CD4-positive, CD25-positive, alpha-beta regulatory T cell (primary cell): ENCODE measurements around the gene ATP7B. TPM values are rescaled to one million over a fixed set of nuclear protein-coding genes. Genes with fewer than 3 reads are reported as not detected.

Experiments used
- ATAC-seq, 2 donors: fragments of 150-1000 bp; cut with Tn5 transposase; one replicate each; pipeline ENCODE4 v1.10.0; 2021; ENCODE audit warnings: low read depth in 2 of 2, moderate number of reproducible peaks in 2 of 2, moderate library complexity in 1 of 2
- DNase-seq, 3 donors: peaks; one replicate each; pipeline versions ENCODE4 v3.0.0 to v3.0.0-alpha.2; 2012 to 2022; ENCODE audit warnings: mixed read lengths in 1 of 3
- H3K27ac ChIP-seq: one replicate; pipeline ENCODE4 v1.7.0; 2013; ENCODE audit warnings: mild to moderate bottlenecking, low read length; ENCODE audit not compliant: insufficient read depth, poor library complexity, severe bottlenecking
- H3K27me3 ChIP-seq: one replicate; pipeline ENCODE4 v1.7.0; 2013; ENCODE audit warnings: low read length; ENCODE audit not compliant: control insufficient read depth, insufficient read depth
- H3K36me3 ChIP-seq: one replicate; pipeline ENCODE4 v1.7.0; 2013; ENCODE audit warnings: mild to moderate bottlenecking, low read length, moderate library complexity; ENCODE audit not compliant: control insufficient read depth, insufficient read depth
- H3K4me1 ChIP-seq: 2 replicates; pipeline ENCODE4 v1.7.0; 2013; ENCODE audit warnings: mild to moderate bottlenecking, low read length; ENCODE audit not compliant: insufficient read depth, control insufficient read depth, poor library complexity, severe bottlenecking
- H3K4me3 ChIP-seq: one replicate; pipeline ENCODE4 v1.7.0; 2013; ENCODE audit warnings: low read depth, mild to moderate bottlenecking, low read length, moderate library complexity
- H3K9me3 ChIP-seq, 2 experiments: 1 replicate in 1 of 2; 2 replicates in 1 of 2; pipeline ENCODE4 v1.7.0; 2013; ENCODE audit warnings: low read length in 2 of 2, mild to moderate bottlenecking in 1 of 2, moderate library complexity in 1 of 2; ENCODE audit not compliant: control insufficient read depth in 2 of 2
- H3K27ac Mint-ChIP-seq, 3 donors: one replicate each; pipeline ENCODE4 v1.8.0; 2020 to 2022; ENCODE audit warnings: mild to moderate bottlenecking in 3 of 3, mixed read lengths in 3 of 3, moderate library complexity in 2 of 3
- H3K27me3 Mint-ChIP-seq: one replicate; pipeline ENCODE4 v1.8.0; 2022; ENCODE audit warnings: mild to moderate bottlenecking, mixed read lengths
- H3K36me3 Mint-ChIP-seq: one replicate; pipeline ENCODE4 v1.8.0; 2020; ENCODE audit warnings: mixed read lengths
- H3K4me1 Mint-ChIP-seq, 4 donors: one replicate each; pipeline ENCODE4 v1.8.0; 2020 to 2022; ENCODE audit warnings: mixed read lengths in 4 of 4, mild to moderate bottlenecking in 1 of 4
- H3K4me3 Mint-ChIP-seq, 4 donors: one replicate each; pipeline ENCODE4 v1.8.0; 2020 to 2022; ENCODE audit warnings: mild to moderate bottlenecking in 4 of 4, mixed read lengths in 4 of 4, moderate library complexity in 3 of 4
- H3K9me3 Mint-ChIP-seq, 7 donors: one replicate each; pipeline ENCODE4 v1.8.0; 2020 to 2022; ENCODE audit warnings: mixed read lengths in 7 of 7, mild to moderate bottlenecking in 3 of 7, moderate library complexity in 2 of 7
- polyA plus RNA-seq, 4 donors: library from polyadenylated mRNA; unstranded; fragments of 300-500 nt; fragmentation: Illumina TruSeq; gene quantifications; one replicate each; pipeline ENCODE4 v1.2.3, GENCODE V29; 2021
- total RNA-seq: library from RNA; stranded (reverse); gene quantifications from one replicate; pipeline ENCODE4 v1.2.3, GENCODE V29; 2022

Gene ATP7B
- total and polyA plus RNA-seq, 5 donors from 2014 or later: 0.18 to 1.4 (median 0.30) TPM

GRCh38 chr13:51999510-51999911 lies 11.7 kb downstream of the ATP7B start:
- H3K4me3 Mint-ChIP-seq: no peak overlapping the region
- peaks cover 42% of the 10 kb centered on the region for H3K27me3 Mint-ChIP-seq

GRCh38 chr13:51998723-51999509 lies 12.3 kb downstream of the ATP7B start:
- Histone ChIP-seq H3K27ac (no peak overlapping the region), H3K9me3 (no peaks in the 10 kb centered on the region), H3K36me3 (no peaks in the 10 kb centered on the region), H3K27me3 (peaks cover 13% of the 10 kb centered on the region), H3K4me3 (no peak overlapping the region), H3K4me1 (no peaks in the 10 kb centered on the region)
- no peaks in the 10 kb centered on the region for H3K36me3 Mint-ChIP-seq
- DNase-seq: no peak
- H3K9me3 Mint-ChIP-seq: no peaks in the 10 kb centered on the region
- peaks cover 45% of the 10 kb centered on the region for H3K27me3 Mint-ChIP-seq
- H3K4me1 Mint-ChIP-seq: peaks cover 0 to 3% (median 0%) of the 10 kb centered on the region in 4 donors
- H3K4me3 Mint-ChIP-seq: no peak overlapping the region
- no peak for ATAC-seq
- no peak overlapping the region for H3K27ac Mint-ChIP-seq

More at GRCh38 chr13:51999510-51999911, 11.7 kb downstream of the ATP7B start:
- no peaks in the 10 kb centered on the region for H3K9me3 Mint-ChIP-seq
- peaks cover 13% of the 10 kb centered on the region for H3K27me3 ChIP-seq
- no peaks in the 10 kb centered on the region for H3K9me3 ChIP-seq
- no peak for ATAC-seq
- DNase-seq: no peak
- no peak overlapping the region for H3K27ac ChIP-seq
- H3K36me3 ChIP-seq: no peaks in the 10 kb centered on the region
- peaks cover 0 to 3% (median 0%) of the 10 kb centered on the region in 4 donors for H3K4me1 Mint-ChIP-seq
- H3K36me3 Mint-ChIP-seq: no peaks in the 10 kb centered on the region
- H3K4me3 ChIP-seq: no peak overlapping the region
- no peaks in the 10 kb centered on the region for H3K4me1 ChIP-seq
- no peak overlapping the region for H3K27ac Mint-ChIP-seq

DNA sequence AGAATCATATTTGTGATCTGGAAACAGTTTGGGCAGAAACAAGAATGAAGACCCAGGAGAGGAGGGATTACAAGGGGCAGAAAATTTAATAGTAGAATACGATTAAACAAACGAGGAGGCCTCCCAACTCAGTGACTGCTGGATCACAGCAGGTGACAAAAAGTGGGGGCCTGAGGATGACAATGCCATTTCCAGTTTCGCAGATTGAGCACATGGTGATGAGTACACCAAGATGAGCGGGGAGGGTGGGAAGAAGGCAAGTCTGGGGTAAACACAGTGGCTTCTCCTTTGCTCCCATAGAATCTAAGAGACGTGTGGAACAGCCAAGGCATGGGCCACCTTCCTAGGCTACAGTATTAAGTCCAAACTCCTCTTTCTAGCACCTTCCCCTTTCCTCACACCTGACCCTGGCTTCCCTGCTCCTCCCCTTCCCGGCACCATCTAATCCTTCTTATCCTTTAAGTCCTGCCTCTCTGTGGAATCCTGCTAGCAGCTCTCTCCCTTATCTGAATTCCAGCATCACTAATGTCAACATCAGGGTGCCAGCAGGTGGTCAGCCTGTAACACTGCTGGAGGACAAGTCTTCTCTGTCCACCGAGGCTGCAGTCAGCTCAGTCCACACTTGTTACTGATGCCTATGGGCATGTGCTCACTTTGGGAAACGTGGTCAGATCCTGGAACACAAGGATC lies 13.5 kb downstream of the ATP7B start:
- H3K27me3 Mint-ChIP-seq: peaks cover 44% of the 10 kb centered on the region
- Histone ChIP-seq H3K9me3 (no peaks in the 10 kb centered on the region), H3K4me3 (no peak overlapping the region), H3K27me3 (peaks cover 13% of the 10 kb centered on the region), H3K36me3 (no peaks in the 10 kb centered on the region), H3K27ac (no peak overlapping the region), H3K4me1 (no peaks in the 10 kb centered on the region)
- ATAC-seq (no peak), DNase-seq (no peak)
- peaks cover 0 to 3% (median 0%) of the 10 kb centered on the region in 4 donors for H3K4me1 Mint-ChIP-seq
- no peak overlapping the region for H3K4me3 Mint-ChIP-seq
- H3K36me3 Mint-ChIP-seq: no peaks in the 10 kb centered on the region
- H3K9me3 Mint-ChIP-seq: no peaks in the 10 kb centered on the region
- no peak overlapping the region for H3K27ac Mint-ChIP-seq

DNA sequence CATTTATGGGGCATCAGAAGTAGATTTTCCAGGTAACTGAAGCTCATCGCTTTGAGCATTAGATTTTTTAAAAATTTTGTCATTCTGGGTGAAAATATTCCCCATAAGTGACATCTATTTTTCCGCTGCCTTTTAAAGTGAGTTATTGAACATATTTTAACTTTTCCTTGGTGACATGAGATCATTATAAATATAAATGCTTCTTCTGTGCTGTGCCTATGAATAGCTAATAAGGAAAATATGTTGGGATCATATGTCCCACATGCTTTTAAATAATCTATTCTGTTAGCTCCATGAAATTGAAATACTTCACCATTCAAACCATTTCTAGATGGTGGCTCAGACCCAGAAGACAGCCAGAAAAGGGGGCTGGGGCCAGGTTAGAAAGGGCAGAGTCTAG lies 14.1 kb downstream of the ATP7B start:
- Histone ChIP-seq H3K9me3 (no peaks in the 10 kb centered on the region), H3K4me3 (no peak overlapping the region), H3K4me1 (no peaks in the 10 kb centered on the region), H3K27ac (no peak overlapping the region), H3K36me3 (no peaks in the 10 kb centered on the region), H3K27me3 (peaks cover 13% of the 10 kb centered on the region)
- DNase-seq: no peak
- H3K36me3 Mint-ChIP-seq: no peaks in the 10 kb centered on the region
- no peak overlapping the region for H3K4me3 Mint-ChIP-seq
- no peak for ATAC-seq
- peaks cover 0 to 3% (median 0%) of the 10 kb centered on the region in 4 donors for H3K4me1 Mint-ChIP-seq
- H3K9me3 Mint-ChIP-seq: no peaks in the 10 kb centered on the region
- peaks cover 44% of the 10 kb centered on the region for H3K27me3 Mint-ChIP-seq
- no peak overlapping the region for H3K27ac Mint-ChIP-seq

GRCh38 chr13:51996641-51997040 lies 14.6 kb downstream of the ATP7B start:
- Histone ChIP-seq H3K27ac (no peak overlapping the region), H3K9me3 (no peaks in the 10 kb centered on the region), H3K27me3 (peaks cover 14% of the 10 kb centered on the region), H3K4me3 (no peak overlapping the region), H3K36me3 (no peaks in the 10 kb centered on the region), H3K4me1 (no peaks in the 10 kb centered on the region)
- DNase-seq (no peak), ATAC-seq (no peak)
- Mint-ChIP-seq H3K9me3 (no peaks in the 10 kb centered on the region), H3K27ac (no peak overlapping the region), H3K4me1 (peaks cover 0 to 3% (median 0%) of the 10 kb centered on the region in 4 donors), H3K4me3 (no peak overlapping the region), H3K36me3 (no peaks in the 10 kb centered on the region), H3K27me3 (peaks cover 47% of the 10 kb centered on the region)

DNA sequence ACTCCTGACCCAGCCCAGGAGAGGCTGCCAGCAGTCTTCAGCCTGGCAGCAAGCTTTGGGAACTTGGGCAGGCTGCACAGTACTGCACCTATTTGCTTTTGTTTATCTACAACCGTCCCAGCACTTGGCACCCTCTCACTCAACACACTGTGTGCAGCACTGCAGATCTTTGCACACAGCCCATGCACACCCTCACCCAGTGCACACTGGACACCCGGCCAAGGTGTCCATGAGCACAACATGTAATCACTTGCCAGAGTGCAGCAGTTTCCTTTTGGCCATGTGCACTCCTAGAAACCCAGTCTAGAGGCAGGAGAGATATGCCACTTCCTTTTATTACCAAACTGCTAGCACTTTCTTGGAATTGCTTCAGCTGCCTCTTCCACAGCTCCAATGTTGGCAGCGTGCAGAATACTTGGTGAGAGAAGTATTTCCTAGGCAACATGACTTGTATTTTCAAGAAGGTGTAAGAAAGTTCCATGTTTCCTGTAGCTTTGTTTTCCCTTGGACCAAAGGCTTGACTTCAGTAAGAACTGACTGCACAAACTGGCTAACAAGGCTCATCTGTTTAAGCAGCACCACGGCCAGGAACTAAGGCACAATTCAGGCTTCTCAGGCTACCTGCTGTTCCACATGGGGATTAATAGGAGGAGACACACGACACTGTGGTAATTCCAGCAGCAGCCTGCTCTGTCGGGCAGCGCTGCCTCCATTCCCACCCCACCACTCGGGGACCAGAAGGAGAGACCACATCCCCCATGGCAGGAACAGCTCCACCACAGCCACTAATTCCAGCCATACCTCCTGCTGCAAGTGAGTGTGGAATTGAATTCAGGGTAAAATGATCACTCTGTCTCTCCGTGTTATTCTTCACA lies 15.3 kb downstream of the ATP7B start:
- no peak overlapping the region for H3K27ac Mint-ChIP-seq

GRCh38 chr13:51993713-51994112 lies 17.5 kb downstream of the ATP7B start:
- Mint-ChIP-seq H3K27ac (no peak overlapping the region), H3K27me3 (peaks cover 44% of the 10 kb centered on the region), H3K9me3 (no peaks in the 10 kb centered on the region), H3K4me3 (no peak overlapping the region), H3K4me1 (peaks cover 0 to 3% (median 0%) of the 10 kb centered on the region in 4 donors), H3K36me3 (no peaks in the 10 kb centered on the region)
- H3K4me3 ChIP-seq: no peak overlapping the region
- ATAC-seq: no peak
- no peaks in the 10 kb centered on the region for H3K9me3 ChIP-seq
- no peaks in the 10 kb centered on the region for H3K4me1 ChIP-seq
- no peak for DNase-seq
- H3K27me3 ChIP-seq: peaks cover 12% of the 10 kb centered on the region
- no peaks in the 10 kb centered on the region for H3K36me3 ChIP-seq
- H3K27ac ChIP-seq: no peak overlapping the region

More for the DNA sequence above, 15.3 kb downstream of the ATP7B start:
- no peaks in the 10 kb centered on the region for H3K36me3 ChIP-seq
- Mint-ChIP-seq H3K27me3 (peaks cover 48% of the 10 kb centered on the region), H3K4me1 (peaks cover 0 to 3% (median 0%) of the 10 kb centered on the region in 4 donors), H3K4me3 (no peak overlapping the region), H3K36me3 (no peaks in the 10 kb centered on the region), H3K9me3 (no peaks in the 10 kb centered on the region)
- no peak overlapping the region for H3K27ac ChIP-seq
- no peak overlapping the region for H3K4me3 ChIP-seq
- DNase-seq (no peak), ATAC-seq (no peak)
- no peaks in the 10 kb centered on the region for H3K9me3 ChIP-seq
- H3K4me1 ChIP-seq: no peaks in the 10 kb centered on the region
- H3K27me3 ChIP-seq: peaks cover 19% of the 10 kb centered on the region
